Activated B cell treated with CpG ODN at 0.5 μM for 24 hours (primary cell): Measurements from ENCODE around the gene ZMYND8. TPM values are rescaled to one million over a fixed set of nuclear protein-coding genes. Genes with fewer than 3 reads are reported as not detected.
A peak's percentile ranks its signal among the peaks of the same experiment; 100 is the strongest.

Source experiments
- ATAC-seq: fragments of 200-7000 bp; cut with Tn5 transposase; one replicate; pipeline ENCODE4 v1.10.0; 2021; ENCODE audit warnings: low read depth, mild to moderate bottlenecking, moderate library complexity
- CTCF ChIA-PET: fragments of 350-600 bp; sonication (Branson Sonifier 250); formaldehyde crosslinking; loops from one replicate; lab custom pipeline; 2021; ENCODE audit warnings: antibody characterized with exemption; lab: Charles Lee
- POLR2A ChIA-PET: fragments of 350-600 bp; sonication (Branson Sonifier 250); formaldehyde crosslinking; loops from one replicate; lab custom pipeline; 2021; ENCODE audit warnings: antibody characterized with exemption; lab: Charles Lee
- DNase-seq: peaks from one replicate; pipeline ENCODE4 v3.0.0; 2022
- H3K27ac Mint-ChIP-seq: one replicate; pipeline ENCODE4 v1.8.0; 2020; ENCODE audit warnings: mixed read lengths
- H3K27me3 Mint-ChIP-seq: one replicate; pipeline ENCODE4 v1.8.0; 2021; ENCODE audit warnings: mixed read lengths
- H3K36me3 Mint-ChIP-seq: one replicate; pipeline ENCODE4 v1.8.0; 2021; ENCODE audit warnings: low read depth, mixed read lengths
- H3K4me1 Mint-ChIP-seq: one replicate; pipeline ENCODE4 v1.8.0; 2021; ENCODE audit warnings: mixed read lengths
- H3K4me3 Mint-ChIP-seq: one replicate; pipeline ENCODE4 v1.8.0; 2020; ENCODE audit warnings: mild to moderate bottlenecking, mixed read lengths
- H3K9me3 Mint-ChIP-seq: one replicate; pipeline ENCODE4 v1.8.0; 2020; ENCODE audit warnings: mixed read lengths
- CTCF ChIP-seq: fragments of 200-600 bp; IDR thresholded peaks from one replicate; pipeline ENCODE4 v1.8.0; 2022; ENCODE audit warnings: antibody characterized with exemption, mild to moderate bottlenecking
- intact Hi-C: fragments of 100-400 bp; cut with micrococcal nuclease; formaldehyde crosslinking; loops from one replicate; pipeline ENCODE4 v1.15.1; 2024
- total RNA-seq: library from RNA; stranded (reverse); gene quantifications from 2 replicates; pipeline ENCODE4 v1.2.3, GENCODE V29; 2022

Gene ZMYND8
- total RNA-seq, 1 donor from 2014 or later: 42.6 TPM

GRCh38 chr20:47273591-47274235 is 82.8 kb downstream of the ZMYND8 start:
- Mint-ChIP-seq H3K36me3 (peaks cover 69% of the 10 kb centered on the region), H3K27me3 (no peaks in the 10 kb centered on the region), H3K4me3 (no peak overlapping the region), H3K27ac (peak overlapping the region; percentile 81), H3K4me1 (peaks cover 32% of the 10 kb centered on the region), H3K9me3 (no peaks in the 10 kb centered on the region)
- no peak for TF ChIP-seq CTCF
- CTCF ChIA-PET: interaction anchor here (0.6 to 8.8 kb wide), 34 partner anchors 9 to 1347 kb away, joined by 3 to 398 read pairs (median 4); partner anchors contain the start of gene ZMYND8
- no peak for DNase-seq
- ATAC-seq: no peak
- intact Hi-C loops: loop anchor here (1.0 to 5.0 kb wide), 6 partner anchors 53 to 348 kb away; partner anchors contain the start of gene NCOA3
- POLR2A ChIA-PET: interaction anchor here (0.6 to 5.1 kb wide), 14 partner anchors 11 to 348 kb away, joined by 3 to 47 read pairs (median 4); partner anchors contain the start of genes NCOA3 and ZMYND8

- Mint-ChIP-seq H3K4me3 (no peak overlapping the region), H3K27me3 (no peaks in the 10 kb centered on the region), H3K36me3 (peaks cover 67% of the 10 kb centered on the region), H3K9me3 (no peaks in the 10 kb centered on the region), H3K27ac (peak overlapping the region; percentile 60), H3K4me1 (peaks cover 36% of the 10 kb centered on the region)
- no peak for DNase-seq
- peak; percentile 76 for ATAC-seq
- CTCF ChIA-PET: interaction anchor here (0.6 to 8.8 kb wide), 33 partner anchors 9 to 452 kb away, joined by 3 to 398 read pairs (median 4); no protein-coding TSS in a partner anchor
- TF ChIP-seq CTCF: peak; percentile 34
- intact Hi-C loops: loop anchor here (1.0 to 5.0 kb wide), 6 partner anchors 52 to 348 kb away; partner anchors contain the start of gene NCOA3
- POLR2A ChIA-PET: interaction anchor here (0.6 to 5.1 kb wide), 9 partner anchors 10 to 348 kb away, joined by 3 to 47 read pairs (median 4); partner anchors contain the start of gene NCOA3
Measured at GRCh38 chr20:47272893-47273590, 83.5 kb downstream of the ZMYND8 start.

- peaks cover 69% of the 10 kb centered on the region for H3K36me3 Mint-ChIP-seq
- no peak overlapping the region for H3K27ac Mint-ChIP-seq
- H3K4me3 Mint-ChIP-seq: no peak overlapping the region
- ChIA-PET CTCF (interaction anchor here (1.6 to 8.8 kb wide), 5 partner anchors 9 to 349 kb away, joined by 4 to 398 read pairs (median 58); no protein-coding TSS in a partner anchor), POLR2A (interaction anchor here (0.6 to 5.1 kb wide), 7 partner anchors 8 to 352 kb away, joined by 3 to 47 read pairs (median 5); no protein-coding TSS in a partner anchor)
- intact Hi-C loops: loop anchor here (5.0 kb wide), 2 partner anchors 216 to 231 kb away; partner anchors contain the start of gene NCOA3
- ATAC-seq (no peak), DNase-seq (no peak)
- no peaks in the 10 kb centered on the region for H3K9me3 Mint-ChIP-seq
- H3K4me1 Mint-ChIP-seq: peaks cover 44% of the 10 kb centered on the region
- no peaks in the 10 kb centered on the region for H3K27me3 Mint-ChIP-seq
- no peak for TF ChIP-seq CTCF
Measured at GRCh38 chr20:47271046-47271615, 85.4 kb downstream of the ZMYND8 start.

- DNase-seq (no peak), ATAC-seq (no peak)
- H3K9me3 Mint-ChIP-seq: no peaks in the 10 kb centered on the region
- ChIA-PET POLR2A (no interaction called here), CTCF (interaction anchor here (8.8 kb wide), 1 partner anchor 113 kb away, joined by 398 read pairs; no protein-coding TSS in a partner anchor)
- H3K4me1 Mint-ChIP-seq: peaks cover 47% of the 10 kb centered on the region
- intact Hi-C loops: loop anchor here (5.0 kb wide), 2 partner anchors 218 to 233 kb away; partner anchors contain the start of gene NCOA3
- no peak overlapping the region for H3K27ac Mint-ChIP-seq
- no peak for TF ChIP-seq CTCF
- H3K36me3 Mint-ChIP-seq: peaks cover 57% of the 10 kb centered on the region
- no peak overlapping the region for H3K4me3 Mint-ChIP-seq
- H3K27me3 Mint-ChIP-seq: no peaks in the 10 kb centered on the region
Measured at GRCh38 chr20:47269309-47270165, 87.0 kb downstream of the ZMYND8 start.
